HepG2 (cell line): ENCODE results near the gene ZNF584. TPM values are rescaled to one million over a fixed set of nuclear protein-coding genes. Genes with fewer than 3 reads are reported as not detected.

Source experiments
- ATAC-seq: fragments of 200-7000 bp; cut with Tn5 transposase; 3 replicates; pipeline ENCODE4 v1.9.1; 2020; ENCODE audit warnings: mild to moderate bottlenecking, moderate library complexity
- BruUV-seq: library from RNA; stranded (reverse); fragments of 400-500 nt; replicated peaks from 2 replicates; lab custom pipeline; 2021; lab: Mats Ljungman, UMichigan
- CTCF ChIA-PET: fragments of 300-600 bp; formaldehyde crosslinking; extraction: SDS; loops from one replicate; lab custom pipeline; 2021; ENCODE audit warnings: low total read pairs, inconsistent platforms, low intra/inter-chr PET ratio; lab: Yijun Ruan, JAX
- POLR2A ChIA-PET: fragments of 350-600 bp; sonication (Branson Sonifier 250); formaldehyde crosslinking; loops from one replicate; lab custom pipeline; 2020; ENCODE audit warnings: antibody characterized with exemption, inconsistent platforms; lab: Yijun Ruan, JAX
- DNase-seq: peaks from one replicate; pipeline ENCODE4 v3.0.0-alpha.2; 2015; ENCODE audit warnings: low spot score
- FAIRE-seq: peaks from 3 replicates; lab custom pipeline; 2011; peaks lifted over from hg19 to GRCh38; lab: Jason Lieb, UNC
- H2AFZ ChIP-seq: one replicate; pipeline ENCODE4 v1.6.1; 2011; ENCODE audit warnings: low read length, inconsistent platforms
- H3K27ac ChIP-seq: fragments of 300-600 bp; 3 replicates; pipeline ENCODE4 v1.8.0; 2011; ENCODE audit warnings: mixed run types, mild to moderate bottlenecking, mixed read lengths, low read length, inconsistent platforms; ENCODE audit not compliant: insufficient read depth; ENCODE audit errors: extremely low read length
- H3K27me3 ChIP-seq, 2 experiments: fragments of 200-600 bp in 1 of 2; 2 replicates in 1 of 2; 3 replicates in 1 of 2; pipeline versions ENCODE4 v1.6.0 to v1.8.0; 2011; ENCODE audit warnings: low read length in 2 of 2, mild to moderate bottlenecking in 2 of 2, moderate library complexity in 2 of 2, inconsistent platforms in 1 of 2; ENCODE audit not compliant: insufficient read depth in 2 of 2, control insufficient read depth in 1 of 2
- H3K36me3 ChIP-seq, 2 experiments: fragments of 200-600 bp in 1 of 2; replicated peaks in 1 of 2; 2 replicates in 1 of 2; 3 replicates in 1 of 2; pipeline versions ENCODE4 v1.5.1 to v1.8.0; 2011; ENCODE audit warnings: low read length in 2 of 2, inconsistent platforms in 1 of 2; ENCODE audit not compliant: insufficient read depth in 2 of 2, control insufficient read depth in 1 of 2
- H3K4me1 ChIP-seq: 2 replicates; pipeline ENCODE4 v1.5.1; 2012; ENCODE audit warnings: low read length, inconsistent platforms; ENCODE audit not compliant: insufficient read depth
- H3K4me2 ChIP-seq: 2 replicates; pipeline ENCODE4 v1.6.0; 2011; ENCODE audit warnings: low read depth, low read length, inconsistent platforms
- H3K4me3 ChIP-seq, 3 experiments: fragments of 200-600 bp in 1 of 3; sonication (generic), shearing (Covaris generic) in 1 of 3; replicated peaks in 1 of 3; 2 replicates each; pipeline ENCODE4 v1.5.1; 2011 to 2016; ENCODE audit warnings: low read length in 3 of 3, inconsistent platforms in 2 of 3, low read depth in 2 of 3, mild to moderate bottlenecking in 2 of 3, control low read depth in 1 of 3, mixed read lengths in 1 of 3; ENCODE audit not compliant: insufficient read depth in 1 of 3
- H3K79me2 ChIP-seq: one replicate; pipeline ENCODE4 v1.6.1; 2011; ENCODE audit warnings: low read length, inconsistent platforms; ENCODE audit not compliant: insufficient read depth
- H3K9ac ChIP-seq: 2 replicates; pipeline ENCODE4 v1.6.0; 2011; ENCODE audit warnings: mild to moderate bottlenecking, low read depth, low read length, inconsistent platforms; ENCODE audit not compliant: insufficient read depth
- H3K9me3 ChIP-seq: 2 replicates; pipeline ENCODE4 v1.5.1; 2012; ENCODE audit warnings: mild to moderate bottlenecking, low read length
- H4K20me1 ChIP-seq: 2 replicates; pipeline ENCODE4 v1.6.0; 2011; ENCODE audit warnings: inconsistent platforms, mild to moderate bottlenecking, low read length, moderate library complexity; ENCODE audit not compliant: insufficient read depth
- LCORL ChIP-seq, 2 experiments: fragments of 450-650 bp in 1 of 2; sonication (generic) in 1 of 2; formaldehyde crosslinking in 1 of 2; IDR thresholded peaks; 2 replicates each; pipeline versions ENCODE4 v1.5.0 to v1.6.1; 2017 to 2020; ENCODE audit warnings: antibody characterized with exemption in 1 of 2, missing genetic modification reagents in 1 of 2
- NBN ChIP-seq: fragments of 450-650 bp; conservative IDR thresholded peaks from 2 replicates; pipeline ENCODE4 v1.6.1; 2017
- NONO ChIP-seq, 2 experiments: fragments of 450-650 bp in 1 of 2; sonication (generic) in 1 of 2; formaldehyde crosslinking in 1 of 2; IDR thresholded peaks in 1 of 2; conservative IDR thresholded peaks in 1 of 2; 2 replicates each; pipeline versions ENCODE4 v1.6.1 to v1.8.0; 2017 to 2022; ENCODE audit warnings: mild to moderate bottlenecking in 1 of 2, missing genetic modification reagents in 1 of 2, moderate library complexity in 1 of 2
- POLR2AphosphoS5 ChIP-seq: IDR thresholded peaks from 2 replicates; pipeline ENCODE4 v1.6.1; 2012; ENCODE audit warnings: low read depth, low read length
- SALL2 ChIP-seq: sonication (generic); formaldehyde crosslinking; IDR thresholded peaks from 2 replicates; pipeline ENCODE4 v1.8.1; 2023; ENCODE audit warnings: mild to moderate bottlenecking, missing genetic modification reagents, inconsistent platforms
- ZBTB37 ChIP-seq: sonication (generic); formaldehyde crosslinking; IDR thresholded peaks from 2 replicates; pipeline ENCODE4 v1.4.0; 2020; ENCODE audit warnings: mild to moderate bottlenecking, missing genetic modification reagents
- ZBTB40 ChIP-seq, 2 experiments: fragments of 450-650 bp in 1 of 2; sonication (generic) in 1 of 2; formaldehyde crosslinking in 1 of 2; IDR thresholded peaks; 2 replicates each; pipeline versions ENCODE4 v1.6.1 to v1.8.0; 2016 to 2022; ENCODE audit warnings: antibody characterized with exemption in 1 of 2, mild to moderate bottlenecking in 1 of 2, missing genetic modification reagents in 1 of 2
- ZFP41 ChIP-seq: sonication (generic); formaldehyde crosslinking; IDR thresholded peaks from 2 replicates; pipeline ENCODE4 v1.4.0; 2020; ENCODE audit warnings: mild to moderate bottlenecking, missing genetic modification reagents, borderline replicate concordance
- WGBS: methylation state at CpG from one replicate; pipeline ENCODE4 v1.1.6; 2017; ENCODE audit warnings: low lambda C conversion rate; 5-methylcytosine and 5-hydroxymethylcytosine counted together
- in situ Hi-C: cut with HindIII; loops from 2 replicates; pipeline ENCODE4 v1.10.0; 2017; ENCODE audit warnings: low pct_unique_long_range_greater_than_20kb; ENCODE audit not compliant: extremely low pct_ligation_motif_present
- intact Hi-C: fragments of 100-400 bp; cut with micrococcal nuclease; formaldehyde crosslinking; loops from one replicate; pipeline ENCODE4 v1.10.0; 2022; ENCODE audit not compliant: unreplicated experiment
- polyA plus RNA-seq, 8 experiments: library from polyadenylated mRNA; depleted of rRNA in 3 of 8; stranded (reverse) in 7 of 8; unstranded in 1 of 8; fragments of >200 nt; fragmentation: Illumina TruSeq in 4 of 8; extraction: Trizol in 4 of 8; gene quantifications; 2 replicates each; pipeline versions ENCODE4 v1.2.1 to v1.2.3, GENCODE V29; 2011 to 2016; ENCODE audit warnings: low read depth in 4 of 8, missing spikeins in 1 of 8, mixed read lengths in 1 of 8; ENCODE audit not compliant: insufficient read depth in 1 of 8
- total RNA-seq, 5 experiments: library from RNA; depleted of rRNA; stranded (reverse); fragments of >200 nt; fragmentation: Illumina TruSeq; extraction: Trizol; gene quantifications; 2 replicates each; pipeline ENCODE4 v1.2.3, GENCODE V29; 2016; ENCODE audit warnings: low read depth in 1 of 5
- TF ChIP-seq, protein P1 (sequence below): sonication (generic); formaldehyde crosslinking; IDR thresholded peaks from 2 replicates; pipeline ENCODE4 v1.8.0; 2022; ENCODE audit warnings: low read depth, missing genetic modification reagents

The ZNF584 gene
- total and polyA plus RNA-seq, 2 of the 13 experiments (the other 11 are each of a cell fraction or from before 2014, with no cell fraction given), result 2.4 to 7.0 TPM

DNA sequence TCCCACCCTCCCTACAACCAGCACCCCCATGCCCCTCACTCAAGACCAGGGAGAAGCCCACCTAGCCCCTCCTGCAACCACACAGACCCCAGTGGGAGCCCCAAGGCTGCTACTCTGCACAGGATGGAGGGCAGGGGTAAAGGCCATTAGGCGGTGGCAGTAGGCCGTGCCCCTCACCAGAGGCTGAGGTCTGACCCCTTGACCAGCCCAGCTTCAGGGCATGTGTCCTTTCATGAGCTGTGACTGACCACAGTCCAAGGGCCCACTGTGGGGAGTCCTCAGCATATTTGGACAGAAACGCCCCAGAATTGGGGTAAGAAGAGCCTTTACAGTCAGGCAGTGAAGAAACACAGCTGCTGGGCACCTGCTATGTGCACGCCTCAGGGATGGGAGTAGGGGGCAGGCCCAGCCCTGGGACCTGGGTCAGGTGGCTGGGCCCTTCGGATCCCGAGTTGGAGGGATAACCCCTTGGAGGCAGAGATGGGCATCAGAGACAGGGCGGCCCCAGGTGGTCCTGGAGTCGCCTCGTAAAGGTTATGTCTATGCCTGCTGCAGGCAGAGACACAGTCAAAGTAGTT is 23.0 kb upstream of the ZNF584 start:
- WGBS, result 51% methylated on average over 4 of the region's 9 CpGs
- ATAC-seq (no peak), DNase-seq (no peak), FAIRE-seq (no peak)
- peaks cover 0 to 15% of the 10 kb centered on the region in 2 experiments; a peak in 3 of 5 replicates for H3K36me3 ChIP-seq
- H3K9ac ChIP-seq, result peak overlapping the region; percentile 97
- H3K27me3 ChIP-seq, result no peaks in the 10 kb centered on the region; a peak in 1 of 5 replicates
- peak overlapping the region; percentile 76 to 98 (median 92); a peak in 5 of 6 replicates for H3K4me3 ChIP-seq
- in situ Hi-C loops (no loop called here), intact Hi-C loops (loop anchor here (5.0 kb wide), 1 partner anchor 203 kb away; the partner anchor contains the start of gene ZNF274)
- H3K4me2 ChIP-seq, result peak overlapping the region; percentile 99
- ChIA-PET POLR2A (interaction anchor here (1.0 to 4.6 kb wide), 4 partner anchors 12 to 59 kb away, joined by 3 to 19 read pairs (median 6); partner anchors contain the start of genes ZNF497, ZNF584 and ZSCAN22), CTCF (no interaction called here)
- peaks cover 46% of the 10 kb centered on the region for H3K4me1 ChIP-seq
- H3K9me3 ChIP-seq, result no peaks in the 10 kb centered on the region
- no peak overlapping the region for H2AFZ ChIP-seq
- peak overlapping the region; percentile 99 for H3K27ac ChIP-seq
- peaks cover 23% of the 10 kb centered on the region for H4K20me1 ChIP-seq
- peaks cover 35% of the 10 kb centered on the region for H3K79me2 ChIP-seq
- no TSS peak for BruUV-seq
- TF ChIP-seq SALL2 (CRISPR knock-in tag), result no peak
- TF ChIP-seq, protein P1, sequence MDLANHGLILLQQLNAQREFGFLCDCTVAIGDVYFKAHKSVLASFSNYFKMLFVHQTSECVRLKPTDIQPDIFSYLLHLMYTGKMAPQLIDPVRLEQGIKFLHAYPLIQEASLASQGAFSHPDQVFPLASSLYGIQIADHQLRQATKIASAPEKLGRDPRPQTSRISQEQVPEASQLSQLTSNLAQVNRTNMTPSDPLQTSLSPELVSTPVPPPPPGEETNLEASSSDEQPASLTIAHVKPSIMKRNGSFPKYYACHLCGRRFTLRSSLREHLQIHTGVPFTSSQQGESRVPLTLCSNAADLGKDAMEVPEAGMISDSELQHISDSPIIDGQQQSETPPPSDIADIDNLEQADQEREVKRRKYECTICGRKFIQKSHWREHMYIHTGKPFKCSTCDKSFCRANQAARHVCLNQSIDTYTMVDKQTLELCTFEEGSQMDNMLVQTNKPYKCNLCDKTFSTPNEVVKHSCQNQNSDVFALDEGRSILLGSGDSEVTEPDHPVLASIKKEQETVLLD (CRISPR knock-in tag), result 0 out of 2 replicates have a peak, but pooled peaks have one; percentile 7
- TF ChIP-seq NBN, result no peak
- TF ChIP-seq ZFP41 (CRISPR knock-in tag), result 0 out of 2 replicates have a peak, but pooled peaks have one; percentile 17
- 0 out of 2 replicates have a peak, but pooled peaks have one; percentile 23 for TF ChIP-seq ZBTB37 (CRISPR knock-in tag)
- TF ChIP-seq LCORL (IDR thresholded peaks at IDR 0.05), result no peak
- TF ChIP-seq LCORL (CRISPR knock-in tag; IDR thresholded peaks at IDR 0.05), result no peak
- no peak for TF ChIP-seq ZBTB40 (IDR thresholded peaks at IDR 0.05)
- peak; percentile 36; the same call in 1 of the 2 replicates for TF ChIP-seq ZBTB40 (CRISPR knock-in tag; IDR thresholded peaks at IDR 0.05)
- no peak for TF ChIP-seq NONO (IDR thresholded peaks at IDR 0.05)
- TF ChIP-seq NONO (CRISPR knock-in tag; conservative IDR thresholded peaks at IDR 0.05), result 0 out of 2 replicates have a peak, but pooled peaks have one; percentile 29
- TF ChIP-seq POLR2AphosphoS5, result 0 out of 2 replicates have a peak, but pooled peaks have one; percentile 20
